Measurements from ENCODE around the gene IGFL3. TPM values are rescaled to one million over a fixed set of nuclear protein-coding genes. Genes with fewer than 3 reads are reported as not detected.
"Not testable (repeated sequence)": the region's sequence is repeated elsewhere in the genome, so short reads cannot be mapped to it uniquely, and the experiment has no call there.

The IGFL3 gene
- total RNA-seq, 1 experiment from 2014 or later, result not detected

DNA sequence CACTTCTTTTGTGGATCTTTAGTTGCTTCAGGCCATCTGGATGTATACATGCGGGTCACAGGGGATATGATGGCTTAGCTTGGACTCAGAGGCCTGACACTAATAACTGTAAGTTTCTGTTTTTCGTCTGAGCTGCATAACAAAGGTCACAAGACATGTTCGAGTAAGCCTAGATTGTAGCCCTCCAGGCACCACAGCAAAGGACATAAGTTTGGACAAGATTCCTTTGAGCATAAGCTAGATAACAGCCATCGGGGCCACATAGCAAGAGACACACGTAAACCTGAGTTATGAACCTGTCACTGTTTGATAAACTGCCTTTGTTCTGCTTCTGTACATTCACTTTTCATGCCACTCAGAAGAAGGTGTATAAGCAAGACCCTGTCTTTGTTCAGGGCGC is 14.6 kb downstream of the IGFL3 start (continued):
- TF ChIP-seq, protein P1, sequence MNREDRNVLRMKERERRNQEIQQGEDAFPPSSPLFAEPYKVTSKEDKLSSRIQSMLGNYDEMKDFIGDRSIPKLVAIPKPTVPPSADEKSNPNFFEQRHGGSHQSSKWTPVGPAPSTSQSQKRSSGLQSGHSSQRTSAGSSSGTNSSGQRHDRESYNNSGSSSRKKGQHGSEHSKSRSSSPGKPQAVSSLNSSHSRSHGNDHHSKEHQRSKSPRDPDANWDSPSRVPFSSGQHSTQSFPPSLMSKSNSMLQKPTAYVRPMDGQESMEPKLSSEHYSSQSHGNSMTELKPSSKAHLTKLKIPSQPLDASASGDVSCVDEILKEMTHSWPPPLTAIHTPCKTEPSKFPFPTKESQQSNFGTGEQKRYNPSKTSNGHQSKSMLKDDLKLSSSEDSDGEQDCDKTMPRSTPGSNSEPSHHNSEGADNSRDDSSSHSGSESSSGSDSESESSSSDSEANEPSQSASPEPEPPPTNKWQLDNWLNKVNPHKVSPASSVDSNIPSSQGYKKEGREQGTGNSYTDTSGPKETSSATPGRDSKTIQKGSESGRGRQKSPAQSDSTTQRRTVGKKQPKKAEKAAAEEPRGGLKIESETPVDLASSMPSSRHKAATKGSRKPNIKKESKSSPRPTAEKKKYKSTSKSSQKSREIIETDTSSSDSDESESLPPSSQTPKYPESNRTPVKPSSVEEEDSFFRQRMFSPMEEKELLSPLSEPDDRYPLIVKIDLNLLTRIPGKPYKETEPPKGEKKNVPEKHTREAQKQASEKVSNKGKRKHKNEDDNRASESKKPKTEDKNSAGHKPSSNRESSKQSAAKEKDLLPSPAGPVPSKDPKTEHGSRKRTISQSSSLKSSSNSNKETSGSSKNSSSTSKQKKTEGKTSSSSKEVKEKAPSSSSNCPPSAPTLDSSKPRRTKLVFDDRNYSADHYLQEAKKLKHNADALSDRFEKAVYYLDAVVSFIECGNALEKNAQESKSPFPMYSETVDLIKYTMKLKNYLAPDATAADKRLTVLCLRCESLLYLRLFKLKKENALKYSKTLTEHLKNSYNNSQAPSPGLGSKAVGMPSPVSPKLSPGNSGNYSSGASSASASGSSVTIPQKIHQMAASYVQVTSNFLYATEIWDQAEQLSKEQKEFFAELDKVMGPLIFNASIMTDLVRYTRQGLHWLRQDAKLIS (CRISPR knock-in tag; IDR thresholded peaks at IDR 0.05; ENCODE audit: borderline replicate concordance), result no peak
- no peak for TF ChIP-seq NFATC4 (CRISPR knock-in tag; IDR thresholded peaks at IDR 0.05)

DNA sequence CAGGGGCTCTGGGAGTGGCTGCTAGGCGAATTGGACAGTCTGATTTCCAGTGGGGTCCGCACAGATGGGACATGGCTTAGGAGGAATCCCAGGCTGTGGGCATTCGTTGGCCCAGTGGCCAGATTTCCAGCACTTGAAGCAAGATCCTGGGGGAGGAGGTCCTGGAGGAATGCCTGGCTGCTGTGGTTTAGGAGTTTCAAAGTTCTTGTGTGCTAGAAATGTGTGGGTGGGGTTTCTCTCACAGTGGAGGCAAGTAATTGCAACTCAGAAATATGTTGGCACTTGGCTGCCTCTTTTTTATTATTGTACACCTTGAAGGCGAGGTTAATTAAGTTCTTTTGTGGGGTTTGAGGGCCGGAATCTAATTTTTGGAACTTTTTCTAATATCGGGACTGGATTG is 17.1 kb downstream of the IGFL3 start:
- Mint-ChIP-seq H3K36me3 (peaks cover 6% of the 10 kb centered on the region), H3K27ac (no peak overlapping the region)

DNA sequence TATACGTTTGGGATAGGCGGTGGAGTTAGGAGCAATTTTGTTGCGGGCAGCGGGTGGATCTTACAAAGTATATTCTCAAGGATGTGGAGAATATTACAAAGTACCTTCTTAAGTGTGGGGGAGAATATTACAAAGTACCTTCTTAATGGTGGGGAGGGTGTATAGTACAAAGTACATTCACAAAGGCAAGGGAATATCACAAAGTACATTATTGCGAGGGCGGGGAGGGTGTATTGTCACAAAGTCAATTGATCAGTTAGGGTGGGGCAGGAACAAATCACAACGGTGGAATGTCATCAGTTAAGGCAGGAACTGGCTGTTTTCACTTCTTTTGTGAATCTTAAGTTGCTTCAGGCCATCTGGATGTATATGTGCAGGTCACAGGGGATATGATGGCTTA is 22.2 kb downstream of the IGFL3 start:
- POLR2A ChIA-PET; H3K36me3 Mint-ChIP-seq; ATAC-seq; H3K27ac Mint-ChIP-seq; DNase-seq (ENCODE audit: low spot score); H3K27me3 Mint-ChIP-seq (ENCODE audit: low read depth); H3K4me3 Mint-ChIP-seq: not testable (repeated sequence)
- CTCF ChIA-PET, result interaction anchor here (1.0 to 1.5 kb wide), 2 partner anchors 24 to 87 kb away, joined by 3 to 12 read pairs; no protein-coding TSS in a partner anchor
- Mint-ChIP-seq H3K9me3 (peaks cover 13% of the 10 kb centered on the region), H3K4me1 (peaks cover 11% of the 10 kb centered on the region)

More for the DNA sequence above, 17.1 kb downstream of the IGFL3 start:
- Mint-ChIP-seq H3K4me3 (no peak overlapping the region), H3K27me3 (ENCODE audit: low read depth) (no peaks in the 10 kb centered on the region; the same call in none of the 2 replicates), H3K4me1 (no peaks in the 10 kb centered on the region), H3K9me3 (peaks cover 4% of the 10 kb centered on the region)
- no peak for ATAC-seq
- POLR2A ChIA-PET, result no interaction called here
- TF ChIP-seq SOX15 (CRISPR knock-in tag; IDR thresholded peaks at IDR 0.05), result no peak
- no peak for TF ChIP-seq GRHL2 (CRISPR knock-in tag; IDR thresholded peaks at IDR 0.05; ENCODE audit: insufficient replicate concordance, severe bottlenecking)
- no peak for TF ChIP-seq NFE2L1 (CRISPR knock-in tag; IDR thresholded peaks at IDR 0.05)
- no peak for TF ChIP-seq ETV6 (CRISPR knock-in tag; IDR thresholded peaks at IDR 0.05)
- TF ChIP-seq, protein P2, sequence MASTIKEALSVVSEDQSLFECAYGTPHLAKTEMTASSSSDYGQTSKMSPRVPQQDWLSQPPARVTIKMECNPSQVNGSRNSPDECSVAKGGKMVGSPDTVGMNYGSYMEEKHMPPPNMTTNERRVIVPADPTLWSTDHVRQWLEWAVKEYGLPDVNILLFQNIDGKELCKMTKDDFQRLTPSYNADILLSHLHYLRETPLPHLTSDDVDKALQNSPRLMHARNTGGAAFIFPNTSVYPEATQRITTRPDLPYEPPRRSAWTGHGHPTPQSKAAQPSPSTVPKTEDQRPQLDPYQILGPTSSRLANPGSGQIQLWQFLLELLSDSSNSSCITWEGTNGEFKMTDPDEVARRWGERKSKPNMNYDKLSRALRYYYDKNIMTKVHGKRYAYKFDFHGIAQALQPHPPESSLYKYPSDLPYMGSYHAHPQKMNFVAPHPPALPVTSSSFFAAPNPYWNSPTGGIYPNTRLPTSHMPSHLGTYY (CRISPR knock-in tag; IDR thresholded peaks at IDR 0.05), result no peak
- no peak for DNase-seq (ENCODE audit: low spot score)
- CTCF ChIA-PET, result interaction anchor here (0.6 kb wide), 1 partner anchor 32 kb away, joined by 3 read pairs; no protein-coding TSS in a partner anchor

DNA sequence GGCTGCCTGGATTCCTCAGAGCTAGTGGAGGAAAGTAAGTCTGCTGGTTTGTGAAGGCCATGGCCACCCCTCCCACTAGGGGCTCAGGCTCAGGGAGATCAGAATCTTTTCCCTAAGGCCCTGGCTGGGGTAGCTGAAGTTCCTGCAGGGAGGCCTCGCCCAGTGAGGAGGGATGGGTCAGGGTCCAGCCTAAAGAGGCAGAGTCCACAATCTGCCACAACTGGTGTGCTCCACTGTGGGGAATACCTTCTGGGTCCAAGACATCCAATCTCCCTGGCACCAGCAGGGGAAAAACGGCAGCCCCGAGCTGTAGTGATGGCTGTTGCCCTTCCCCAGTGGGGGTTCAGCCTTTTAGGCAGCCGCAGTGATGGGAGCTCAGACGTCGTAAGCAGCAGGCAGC is 23.2 kb downstream of the IGFL3 start:
- Mint-ChIP-seq H3K4me3 (no peak overlapping the region), H3K4me1 (peaks cover 11% of the 10 kb centered on the region), H3K27ac (no peak overlapping the region), H3K27me3 (ENCODE audit: low read depth) (peaks cover 20% of the 10 kb centered on the region), H3K9me3 (peaks cover 23% of the 10 kb centered on the region), H3K36me3 (peaks cover 5% of the 10 kb centered on the region; the same call in 1 of the 2 replicates)
- peak; percentile 18 for DNase-seq (ENCODE audit: low spot score)
- ChIA-PET POLR2A (no interaction called here), CTCF (interaction anchor here (0.8 to 1.6 kb wide), 6 partner anchors 18 to 88 kb away, joined by 3 to 12 read pairs (median 3); no protein-coding TSS in a partner anchor)
- ATAC-seq, result peak; percentile 47
- TF ChIP-seq NFATC4 (CRISPR knock-in tag; IDR thresholded peaks at IDR 0.05) (no peak), TEAD4 (CRISPR knock-in tag; IDR thresholded peaks at IDR 0.05) (no peak), NFE2L1 (CRISPR knock-in tag; IDR thresholded peaks at IDR 0.05) (no peak), CBFB (CRISPR knock-in tag; IDR thresholded peaks at IDR 0.05; ENCODE audit: low read depth) (no peak), CREM (CRISPR knock-in tag; IDR thresholded peaks at IDR 0.05) (no peak), ZNF423 (CRISPR knock-in tag; IDR thresholded peaks at IDR 0.05) (no peak), NR1H2 (CRISPR knock-in tag; IDR thresholded peaks at IDR 0.05) (no peak), JAZF1 (CRISPR knock-in tag; IDR thresholded peaks at IDR 0.05) (no peak), CREB1 (CRISPR knock-in tag; IDR thresholded peaks at IDR 0.05) (no peak), ETV6 (CRISPR knock-in tag; IDR thresholded peaks at IDR 0.05) (no peak), FOXK1 (CRISPR knock-in tag; IDR thresholded peaks at IDR 0.05) (no peak)
- TF ChIP-seq, protein P3, sequence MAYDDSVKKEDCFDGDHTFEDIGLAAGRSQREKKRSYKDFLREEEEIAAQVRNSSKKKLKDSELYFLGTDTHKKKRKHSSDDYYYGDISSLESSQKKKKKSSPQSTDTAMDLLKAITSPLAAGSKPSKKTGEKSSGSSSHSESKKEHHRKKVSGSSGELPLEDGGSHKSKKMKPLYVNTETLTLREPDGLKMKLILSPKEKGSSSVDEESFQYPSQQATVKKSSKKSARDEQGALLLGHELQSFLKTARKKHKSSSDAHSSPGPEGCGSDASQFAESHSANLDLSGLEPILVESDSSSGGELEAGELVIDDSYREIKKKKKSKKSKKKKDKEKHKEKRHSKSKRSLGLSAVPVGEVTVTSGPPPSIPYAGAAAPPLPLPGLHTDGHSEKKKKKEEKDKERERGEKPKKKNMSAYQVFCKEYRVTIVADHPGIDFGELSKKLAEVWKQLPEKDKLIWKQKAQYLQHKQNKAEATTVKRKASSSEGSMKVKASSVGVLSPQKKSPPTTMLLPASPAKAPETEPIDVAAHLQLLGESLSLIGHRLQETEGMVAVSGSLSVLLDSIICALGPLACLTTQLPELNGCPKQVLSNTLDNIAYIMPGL (CRISPR knock-in tag; IDR thresholded peaks at IDR 0.05), result no peak
- TF ChIP-seq, protein P4, sequence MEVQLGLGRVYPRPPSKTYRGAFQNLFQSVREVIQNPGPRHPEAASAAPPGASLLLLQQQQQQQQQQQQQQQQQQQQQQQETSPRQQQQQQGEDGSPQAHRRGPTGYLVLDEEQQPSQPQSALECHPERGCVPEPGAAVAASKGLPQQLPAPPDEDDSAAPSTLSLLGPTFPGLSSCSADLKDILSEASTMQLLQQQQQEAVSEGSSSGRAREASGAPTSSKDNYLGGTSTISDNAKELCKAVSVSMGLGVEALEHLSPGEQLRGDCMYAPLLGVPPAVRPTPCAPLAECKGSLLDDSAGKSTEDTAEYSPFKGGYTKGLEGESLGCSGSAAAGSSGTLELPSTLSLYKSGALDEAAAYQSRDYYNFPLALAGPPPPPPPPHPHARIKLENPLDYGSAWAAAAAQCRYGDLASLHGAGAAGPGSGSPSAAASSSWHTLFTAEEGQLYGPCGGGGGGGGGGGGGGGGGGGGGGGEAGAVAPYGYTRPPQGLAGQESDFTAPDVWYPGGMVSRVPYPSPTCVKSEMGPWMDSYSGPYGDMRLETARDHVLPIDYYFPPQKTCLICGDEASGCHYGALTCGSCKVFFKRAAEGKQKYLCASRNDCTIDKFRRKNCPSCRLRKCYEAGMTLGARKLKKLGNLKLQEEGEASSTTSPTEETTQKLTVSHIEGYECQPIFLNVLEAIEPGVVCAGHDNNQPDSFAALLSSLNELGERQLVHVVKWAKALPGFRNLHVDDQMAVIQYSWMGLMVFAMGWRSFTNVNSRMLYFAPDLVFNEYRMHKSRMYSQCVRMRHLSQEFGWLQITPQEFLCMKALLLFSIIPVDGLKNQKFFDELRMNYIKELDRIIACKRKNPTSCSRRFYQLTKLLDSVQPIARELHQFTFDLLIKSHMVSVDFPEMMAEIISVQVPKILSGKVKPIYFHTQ (CRISPR knock-in tag; IDR thresholded peaks at IDR 0.05), result no peak
- TF ChIP-seq, protein P5, sequence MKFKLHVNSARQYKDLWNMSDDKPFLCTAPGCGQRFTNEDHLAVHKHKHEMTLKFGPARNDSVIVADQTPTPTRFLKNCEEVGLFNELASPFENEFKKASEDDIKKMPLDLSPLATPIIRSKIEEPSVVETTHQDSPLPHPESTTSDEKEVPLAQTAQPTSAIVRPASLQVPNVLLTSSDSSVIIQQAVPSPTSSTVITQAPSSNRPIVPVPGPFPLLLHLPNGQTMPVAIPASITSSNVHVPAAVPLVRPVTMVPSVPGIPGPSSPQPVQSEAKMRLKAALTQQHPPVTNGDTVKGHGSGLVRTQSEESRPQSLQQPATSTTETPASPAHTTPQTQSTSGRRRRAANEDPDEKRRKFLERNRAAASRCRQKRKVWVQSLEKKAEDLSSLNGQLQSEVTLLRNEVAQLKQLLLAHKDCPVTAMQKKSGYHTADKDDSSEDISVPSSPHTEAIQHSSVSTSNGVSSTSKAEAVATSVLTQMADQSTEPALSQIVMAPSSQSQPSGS (CRISPR knock-in tag; IDR thresholded peaks at IDR 0.05; ENCODE audit: borderline replicate concordance, low read depth), result no peak
- TF ChIP-seq, protein P6, sequence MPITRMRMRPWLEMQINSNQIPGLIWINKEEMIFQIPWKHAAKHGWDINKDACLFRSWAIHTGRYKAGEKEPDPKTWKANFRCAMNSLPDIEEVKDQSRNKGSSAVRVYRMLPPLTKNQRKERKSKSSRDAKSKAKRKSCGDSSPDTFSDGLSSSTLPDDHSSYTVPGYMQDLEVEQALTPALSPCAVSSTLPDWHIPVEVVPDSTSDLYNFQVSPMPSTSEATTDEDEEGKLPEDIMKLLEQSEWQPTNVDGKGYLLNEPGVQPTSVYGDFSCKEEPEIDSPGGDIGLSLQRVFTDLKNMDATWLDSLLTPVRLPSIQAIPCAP (CRISPR knock-in tag; IDR thresholded peaks at IDR 0.05), result no peak

Measured in WTC11 (cell line).